Activated CD8-positive, alpha-beta memory T cell treated with anti-CD3 and anti-CD28 coated beads, Interleukin-2, amount 50 U/mL, for 48 hours (primary cell): ENCODE results near the gene XRN2.
"Not testable (repeated sequence)": the region's sequence is repeated elsewhere in the genome, so short reads cannot be mapped to it uniquely, and the experiment has no call there.

Experiments
- DNase-seq: peaks from one replicate; pipeline ENCODE4 v3.0.0-alpha.2; 2020

XRN2 gene

GRCh38 chr20:21352703-21353102, 49.6 kb downstream of the XRN2 start:
- no peak for DNase-seq

DNA sequence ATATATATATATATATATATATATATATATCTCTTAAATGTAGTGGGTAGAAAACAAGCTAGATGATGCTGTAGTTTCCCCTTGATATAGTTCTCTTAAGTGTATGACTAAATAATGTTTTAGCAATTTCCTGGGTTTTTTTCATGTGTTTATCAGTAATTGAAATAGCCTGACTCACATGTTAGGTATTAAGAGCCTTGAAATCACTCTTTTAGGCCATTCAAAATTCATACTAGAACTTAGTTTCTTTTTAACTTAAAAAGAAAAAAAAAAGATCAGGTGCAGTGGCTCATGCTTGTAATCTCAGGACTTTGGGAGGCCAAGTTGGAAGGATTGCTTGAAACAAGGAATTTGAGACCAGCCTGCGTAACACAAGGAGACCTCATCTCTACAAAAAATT, 50.1 kb downstream of the XRN2 start:
- no peak for DNase-seq

GRCh38 chr20:21355981-21356380, 52.9 kb downstream of the XRN2 start:
- DNase-seq: no peak

DNA sequence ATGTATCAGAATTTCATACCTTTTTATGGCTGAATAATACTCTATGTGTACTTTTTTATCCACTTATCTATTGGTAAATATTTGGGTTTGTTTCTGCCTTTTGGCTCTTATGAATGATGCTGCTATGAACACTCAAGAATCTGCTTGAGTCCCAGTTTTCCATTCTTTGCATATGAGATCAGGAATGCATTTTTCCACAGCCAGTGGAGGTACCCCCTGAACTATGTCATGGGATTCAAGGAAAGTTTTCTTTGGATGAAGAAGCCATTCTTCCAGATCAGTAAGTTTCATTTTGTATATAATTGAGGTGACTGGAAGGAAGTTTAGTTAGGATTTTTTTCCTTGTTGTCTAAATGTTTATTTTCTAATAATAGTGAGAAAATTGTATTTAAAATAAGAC, 53.3 kb downstream of the XRN2 start:
- no peak for DNase-seq

DNA sequence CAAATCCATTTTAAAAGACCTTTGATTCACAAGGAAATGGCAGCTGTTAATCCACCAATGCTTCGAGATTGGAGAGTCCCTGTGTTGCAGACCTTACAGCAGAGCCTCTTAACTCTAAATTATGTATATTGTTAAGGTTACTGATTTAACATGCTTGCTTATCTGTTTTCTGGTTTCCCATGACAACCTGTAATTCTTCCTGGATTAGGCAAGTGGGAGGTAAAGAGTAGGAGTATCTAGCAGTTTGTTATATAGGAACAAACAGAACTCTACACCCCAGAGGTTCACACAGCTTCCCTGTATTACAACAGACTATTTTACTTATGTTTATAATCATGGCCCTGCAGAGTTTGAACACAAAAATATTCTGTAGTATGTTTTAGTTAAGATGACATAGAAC, 54.7 kb downstream of the XRN2 start:
- no peak for DNase-seq

DNA sequence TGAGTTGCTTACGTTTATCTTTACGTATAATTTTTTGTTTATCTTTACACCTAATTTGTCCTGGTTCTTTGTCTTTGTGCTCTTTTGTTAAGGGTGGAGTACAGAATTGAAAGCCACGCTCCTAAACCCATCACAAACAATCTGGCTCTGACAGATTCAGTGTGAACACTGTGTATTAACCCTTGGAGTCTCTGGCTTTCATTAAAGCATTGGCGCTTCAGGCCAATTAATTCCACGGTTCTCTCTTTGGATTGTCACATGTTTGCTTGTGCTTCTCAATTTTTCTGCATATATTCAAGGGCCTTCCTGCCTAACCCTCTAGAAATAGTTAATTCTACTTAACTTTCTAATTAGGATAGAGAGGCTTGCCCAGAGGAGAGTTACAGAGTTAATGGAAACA, 55.6 kb downstream of the XRN2 start:
- no peak for DNase-seq

GRCh38 chr20:21360705-21361104, 57.6 kb downstream of the XRN2 start:
- DNase-seq: no peak

DNA sequence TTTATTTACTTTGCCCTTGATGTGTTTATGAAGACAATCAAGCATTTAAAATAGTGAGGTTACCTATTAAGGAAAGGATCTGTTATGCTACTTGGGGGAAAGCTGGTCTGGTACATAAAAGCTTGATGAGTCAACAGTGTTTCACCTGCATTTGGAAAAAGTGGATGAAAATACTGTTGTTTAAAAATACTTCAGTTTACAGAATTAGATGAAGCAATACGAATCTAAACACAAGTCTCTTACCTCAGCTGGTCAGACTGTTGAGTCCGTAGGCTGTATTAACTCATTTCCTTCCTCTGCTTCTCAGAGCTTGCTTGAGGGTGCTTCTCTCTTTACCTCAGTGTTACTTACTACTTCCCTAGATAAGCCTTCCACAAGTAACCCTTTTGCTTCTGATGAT, 58.1 kb downstream of the XRN2 start:
- no peak for DNase-seq

DNA sequence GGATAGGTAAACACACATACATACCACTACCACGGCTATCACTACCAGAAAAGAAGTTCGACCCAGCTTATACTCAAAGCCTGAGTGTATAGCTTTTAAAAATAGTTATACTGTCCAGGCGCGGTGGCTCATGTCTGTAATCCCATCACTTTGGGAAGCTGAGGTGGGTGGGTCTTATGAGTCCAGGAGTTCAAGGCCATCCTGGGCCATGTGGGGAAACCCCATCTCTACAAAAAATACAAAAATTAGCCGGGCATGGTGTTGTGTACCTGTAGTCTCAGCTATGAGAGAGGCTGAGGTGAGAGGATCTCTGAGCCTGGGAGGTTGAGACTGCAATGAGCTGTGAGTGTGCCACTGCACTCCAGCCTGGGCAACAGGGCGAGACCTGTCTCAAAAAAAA, 61.3 kb downstream of the XRN2 start:
- DNase-seq: no peak

DNA sequence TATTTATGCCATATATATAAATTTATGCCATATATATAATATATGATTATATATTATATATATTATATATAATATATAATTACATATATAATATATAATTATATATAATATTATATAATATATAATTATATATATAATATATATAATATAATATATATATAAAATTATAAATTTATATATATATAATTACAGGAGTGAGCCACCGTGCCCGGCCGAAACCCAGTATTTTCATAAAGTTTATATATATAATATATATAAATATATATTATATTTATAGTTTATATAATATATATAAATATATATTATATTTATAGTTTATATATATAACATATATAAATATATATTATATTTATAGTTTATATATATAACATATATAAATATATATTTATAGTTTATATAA, 62.6 kb downstream of the XRN2 start:
- DNase-seq: no peak

DNA sequence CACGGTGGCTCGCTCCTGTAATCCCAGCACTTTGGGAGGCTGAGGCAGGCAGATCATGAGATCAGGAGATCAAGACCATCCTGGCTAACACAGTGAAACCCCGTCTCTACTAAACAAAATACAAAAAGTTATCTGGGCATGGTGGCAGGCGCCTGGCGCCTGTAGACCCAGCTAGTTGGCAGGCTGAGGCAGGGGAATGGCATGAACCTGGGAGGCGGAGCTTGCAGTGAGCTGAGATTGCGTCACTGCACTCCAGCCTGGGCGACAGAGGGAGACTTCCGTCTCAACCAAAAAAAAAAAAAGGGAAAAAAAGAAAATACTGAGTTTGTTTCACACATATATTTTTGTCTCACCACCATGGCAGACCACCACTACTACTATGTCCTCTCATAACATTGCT, 63.1 kb downstream of the XRN2 start:
- not testable (repeated sequence) for DNase-seq

DNA sequence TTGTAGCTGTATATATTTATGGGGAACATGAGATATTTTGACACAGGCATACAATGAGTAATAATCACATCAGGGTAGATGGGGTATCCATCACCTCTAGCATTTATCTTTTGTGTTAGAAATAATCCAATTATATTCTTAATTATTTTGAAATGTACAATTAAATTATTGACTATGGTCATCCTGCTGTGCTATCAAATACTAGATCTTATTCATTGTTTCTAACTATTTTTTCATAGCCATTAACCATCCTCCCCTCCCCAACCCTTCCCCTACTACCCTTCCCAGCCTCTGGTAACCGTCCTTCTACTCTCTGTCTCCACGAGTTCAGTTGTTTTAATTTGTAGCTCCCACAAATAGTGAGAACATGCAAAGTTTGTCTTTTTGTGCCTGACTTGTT, 65.7 kb downstream of the XRN2 start:
- DNase-seq: no peak

GRCh38 chr20:21371193-21371592, 68.1 kb downstream of the XRN2 start:
- DNase-seq: no peak

GRCh38 chr20:21372016-21372415, 68.9 kb downstream of the XRN2 start:
- DNase-seq: no peak

DNA sequence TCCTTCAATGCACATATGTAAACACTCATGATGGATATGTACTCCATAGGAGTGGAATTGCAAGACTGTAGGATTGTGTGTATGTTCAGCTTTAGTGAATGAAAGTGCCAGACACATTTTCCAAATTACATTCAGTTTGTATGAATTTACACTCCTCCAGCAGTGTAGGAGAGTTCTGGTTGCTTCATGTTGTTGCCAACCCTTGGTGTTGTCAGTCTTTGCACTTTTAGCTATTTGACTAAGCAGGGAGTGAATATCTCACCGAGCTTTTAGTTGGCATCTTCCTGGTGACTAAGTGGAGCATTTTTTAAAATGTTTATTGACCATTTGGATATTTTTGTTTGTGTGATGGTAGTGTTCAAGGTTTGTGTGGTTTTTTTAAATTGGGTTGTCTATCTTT, 70.3 kb downstream of the XRN2 start:
- DNase-seq: no peak

DNA sequence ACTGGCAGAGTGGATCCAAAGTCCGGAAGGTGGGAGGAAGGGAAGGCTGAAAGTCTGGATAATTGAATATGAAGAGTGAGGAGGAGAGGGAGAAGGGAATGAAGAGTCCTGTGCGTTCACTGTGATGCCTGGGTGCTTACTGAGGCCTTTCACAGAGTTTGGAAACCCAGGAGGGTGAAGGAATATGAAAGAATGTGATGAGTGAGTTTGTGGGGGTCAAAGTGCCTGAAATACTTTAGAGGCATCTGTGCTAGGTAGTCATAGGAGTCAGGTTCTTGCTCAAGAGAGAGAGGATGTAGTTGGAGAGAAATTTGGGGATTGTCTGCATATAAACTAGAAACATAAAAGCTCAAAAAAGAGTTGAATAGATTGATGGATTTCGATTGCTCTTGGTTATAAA, 73.5 kb downstream of the XRN2 start:
- no peak for DNase-seq

- no peak for DNase-seq
Measured at GRCh38 chr20:21377701-21378100, 74.6 kb downstream of the XRN2 start.

DNA sequence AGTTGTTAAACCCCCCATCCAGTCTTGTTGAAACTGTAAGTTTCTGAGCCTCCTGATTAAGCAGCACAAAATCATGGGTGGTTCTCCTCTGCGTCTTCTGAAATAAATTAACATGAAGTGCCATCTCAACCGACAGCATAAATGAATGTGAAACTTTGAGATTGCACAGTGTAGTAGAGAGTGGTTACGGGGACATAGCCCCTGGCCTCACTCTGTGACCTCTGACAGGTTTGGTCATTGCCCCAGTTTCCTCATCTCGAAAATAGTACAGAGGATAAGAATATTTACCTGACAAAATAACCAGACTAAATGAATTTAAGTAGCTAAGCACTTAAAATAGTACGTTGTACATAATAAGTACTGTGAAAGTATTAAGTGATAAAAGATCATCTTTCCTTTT, 75.1 kb downstream of the XRN2 start:
- DNase-seq: no peak

- DNase-seq: no peak
Measured at GRCh38 chr20:21380711-21381110, 77.6 kb downstream of the XRN2 start.

DNA sequence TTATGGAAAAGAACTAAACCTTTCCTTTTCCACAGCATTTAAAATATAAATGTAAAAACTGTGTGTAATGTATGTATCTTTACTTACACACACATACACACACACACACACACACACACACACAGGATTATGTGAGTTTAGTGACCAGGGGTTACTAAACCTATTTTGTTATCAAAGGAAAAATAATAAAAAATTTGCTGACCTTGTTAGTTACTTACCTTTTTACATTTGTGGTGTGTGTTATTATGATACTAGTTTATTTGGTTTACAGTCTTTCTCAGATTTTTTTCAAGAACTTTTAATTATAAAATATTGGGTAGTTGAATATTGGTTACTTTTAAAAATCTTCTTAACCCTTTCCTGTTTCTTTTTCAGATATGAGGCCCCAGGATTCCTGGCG, 78.5 kb downstream of the XRN2 start:
- DNase-seq: no peak

DNA sequence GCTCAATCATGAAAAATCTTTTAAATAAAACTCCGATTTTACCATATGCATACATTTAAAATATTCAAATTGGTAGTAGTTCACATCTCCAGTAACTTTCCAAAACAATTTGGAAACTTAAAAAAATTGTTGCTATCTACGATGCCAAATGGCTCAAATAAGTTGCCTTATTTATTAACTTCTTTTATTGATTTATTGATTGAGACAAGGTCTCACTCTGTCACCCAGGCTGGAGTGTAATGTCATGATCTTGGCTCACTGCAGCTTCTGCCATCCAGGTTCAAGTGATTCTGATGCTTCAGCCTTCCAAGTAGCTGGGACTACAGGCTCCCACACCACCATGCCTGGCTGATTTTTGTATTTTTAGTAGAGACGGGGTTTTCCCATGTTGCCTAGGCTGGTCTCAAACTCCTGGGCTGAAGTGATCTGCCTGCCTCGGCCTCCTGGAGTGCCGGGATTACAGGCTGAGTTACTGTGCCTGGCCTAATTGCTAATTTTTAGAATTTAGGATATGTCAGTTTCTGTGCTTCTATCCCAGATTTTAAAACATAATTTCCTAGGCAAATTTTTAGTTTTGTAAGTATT, 81.3 kb downstream of the XRN2 start:
- no peak for DNase-seq

DNA sequence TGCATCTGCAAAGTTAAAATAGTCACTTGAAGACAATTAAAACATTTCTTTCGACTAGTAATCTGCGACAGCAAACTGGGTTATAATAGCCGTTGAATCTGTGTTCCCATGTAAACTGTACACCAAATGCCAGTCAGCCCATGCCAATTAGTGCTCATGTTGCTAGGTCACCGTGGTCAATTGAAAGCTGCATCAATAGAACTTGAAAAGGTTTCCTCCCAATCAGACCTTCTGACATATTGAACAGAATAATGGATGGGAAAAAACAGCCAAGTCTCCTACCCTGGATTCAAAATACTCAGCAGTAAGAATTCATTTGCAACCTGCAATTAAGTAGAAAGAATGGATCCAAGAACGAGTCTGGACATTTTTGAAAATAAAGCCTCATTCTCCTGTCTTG, 83.0 kb downstream of the XRN2 start:
- DNase-seq: no peak

DNA sequence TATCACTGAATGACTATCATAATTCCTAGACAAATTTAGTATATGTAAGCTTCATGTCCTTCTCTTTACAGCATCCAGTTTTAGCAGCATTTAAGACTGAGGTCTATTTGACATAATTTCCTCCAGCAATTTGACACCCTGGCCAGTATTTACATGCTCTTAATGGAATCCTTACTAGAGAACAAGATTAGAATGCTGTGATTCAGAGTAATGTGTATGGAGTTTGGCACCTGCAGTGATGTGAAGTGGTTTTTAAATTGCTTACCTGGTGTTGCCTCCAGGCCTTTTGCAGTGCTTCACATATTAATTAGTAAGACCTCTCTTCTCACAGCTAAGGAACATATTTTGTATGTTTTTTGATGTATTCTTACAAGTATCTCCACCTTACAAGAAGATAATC, 84.4 kb downstream of the XRN2 start:
- no peak for DNase-seq

DNA sequence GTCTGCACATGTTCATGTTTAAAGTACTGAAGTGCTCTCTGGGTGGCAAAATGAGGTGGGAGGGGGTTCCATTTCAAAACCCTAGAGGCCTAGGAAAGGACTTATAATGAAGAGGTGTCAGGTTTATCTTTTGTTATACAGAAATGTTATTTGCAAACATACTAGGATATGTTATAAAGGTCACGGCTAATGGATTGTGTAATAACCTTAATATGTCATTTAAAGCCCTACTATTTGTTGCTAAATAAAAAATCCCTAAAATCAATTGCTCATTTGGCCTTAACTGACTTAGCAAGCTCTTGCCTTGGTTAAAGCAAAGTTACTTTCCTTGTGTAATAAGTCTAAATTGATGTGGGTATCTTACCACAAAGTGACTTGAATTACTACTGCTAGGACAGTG, 85.4 kb downstream of the XRN2 start:
- DNase-seq: no peak

DNA sequence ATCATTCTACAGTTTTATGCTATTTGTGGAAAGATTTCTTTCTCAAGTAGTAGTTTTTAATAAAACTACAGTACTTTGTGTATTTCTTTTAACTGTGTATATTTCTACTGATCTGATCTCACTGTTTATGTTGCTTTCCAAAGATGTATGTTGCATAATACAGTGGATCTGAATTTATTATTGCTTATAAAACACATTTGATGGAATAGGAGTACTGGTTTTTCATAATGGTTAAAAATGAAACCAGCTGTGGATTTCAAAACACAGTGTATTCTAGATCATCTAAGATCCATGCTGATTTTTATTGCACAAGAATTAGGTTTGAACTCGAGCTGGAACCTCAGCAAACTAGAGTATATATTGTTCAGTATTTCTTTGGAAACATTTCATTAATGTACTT, 86.2 kb downstream of the XRN2 start:
- DNase-seq: no peak

DNA sequence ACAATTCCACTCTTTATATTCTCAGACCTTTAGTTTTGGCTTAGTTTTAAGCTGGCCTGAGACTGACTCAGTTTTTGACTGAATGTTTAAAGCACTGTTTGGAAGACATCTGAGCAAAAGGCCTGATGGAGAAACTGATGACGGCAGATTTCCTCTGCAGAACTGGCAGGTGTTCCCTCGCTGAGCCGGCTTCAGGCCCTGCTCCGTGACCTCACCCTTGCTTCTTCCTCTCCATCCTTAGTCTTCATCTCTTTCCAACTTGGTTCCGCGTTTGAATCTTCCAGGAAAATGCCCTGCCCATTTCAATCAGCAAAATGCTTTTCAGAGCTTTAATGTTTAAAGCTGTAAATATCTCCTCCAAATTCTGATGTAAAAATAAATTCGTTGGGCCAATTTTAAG, 87.6 kb downstream of the XRN2 start:
- no peak for DNase-seq
